ENCODE data around the gene CDK5RAP2. TPM values are rescaled to one million over a fixed set of nuclear protein-coding genes. Genes with fewer than 3 reads are reported as not detected.

Gene CDK5RAP2
- total RNA-seq, 1 donor from 2014 or later, result 33.6 TPM

- Histone ChIP-seq H3K27me3 (no peaks in the 10 kb centered on the region), H3K4me3 (no peak overlapping the region), H3K9me3 (no peaks in the 10 kb centered on the region), H3K36me3 (peaks cover 7 to 36% of the 10 kb centered on the region in 2 donors), H3K27ac (no peak overlapping the region), H3K4me1 (peaks cover 4 to 6% of the 10 kb centered on the region in 2 donors)
- TF ChIP-seq CTCF (IDR thresholded peaks at IDR 0.05), result no peak
- no peak for DNase-seq (ENCODE audit: low spot score in 2 of 2)
- intact Hi-C loops (cut with DNase I), result no loop called here
These were observed 140.0 kb downstream of the CDK5RAP2 start for GRCh38 chr9:120439926-120440325.

- intact Hi-C loops (cut with DNase I), result no loop called here
- H3K9me3 ChIP-seq, result no peaks in the 10 kb centered on the region
- peaks cover 4 to 6% of the 10 kb centered on the region in 2 donors for H3K4me1 ChIP-seq
- H3K4me3 ChIP-seq, result no peak overlapping the region
- TF ChIP-seq CTCF (IDR thresholded peaks at IDR 0.05), result peak in 1 of 3 experiments; percentile 30
- peaks cover 7 to 36% of the 10 kb centered on the region in 2 donors for H3K36me3 ChIP-seq
- no peak for DNase-seq (ENCODE audit: low spot score in 2 of 2)
- H3K27ac ChIP-seq, result no peak overlapping the region
- H3K27me3 ChIP-seq, result no peaks in the 10 kb centered on the region
These were observed 141.0 kb downstream of the CDK5RAP2 start for GRCh38 chr9:120438836-120439546.

DNA sequence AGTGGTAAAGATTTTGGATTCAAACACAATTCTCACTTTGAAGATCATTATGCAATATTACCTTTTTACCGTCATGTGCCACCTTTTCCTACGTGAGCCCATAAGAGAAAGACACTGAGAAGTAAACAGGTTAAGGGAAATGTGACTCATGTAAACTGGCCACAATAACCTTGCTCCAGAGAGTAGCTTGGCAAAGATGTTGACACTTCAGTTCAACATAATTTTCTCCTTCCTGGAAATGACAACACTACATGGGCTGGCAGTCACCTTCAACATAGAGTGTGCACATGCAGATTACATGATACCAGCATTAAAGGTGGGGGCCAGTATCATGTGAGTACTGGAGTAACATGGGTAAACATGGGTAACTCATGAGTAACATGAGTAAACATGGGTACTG, 141.9 kb downstream of the CDK5RAP2 start:
- Histone ChIP-seq H3K4me1 (peaks cover 4 to 6% of the 10 kb centered on the region in 2 donors), H3K27ac (no peak overlapping the region), H3K4me3 (no peak overlapping the region), H3K27me3 (no peaks in the 10 kb centered on the region), H3K36me3 (peaks cover 7 to 36% of the 10 kb centered on the region in 2 donors), H3K9me3 (no peaks in the 10 kb centered on the region)
- DNase-seq (ENCODE audit: low spot score in 2 of 2), result no peak
- intact Hi-C loops (cut with DNase I), result no loop called here
- TF ChIP-seq CTCF (IDR thresholded peaks at IDR 0.05), result no peak

DNA sequence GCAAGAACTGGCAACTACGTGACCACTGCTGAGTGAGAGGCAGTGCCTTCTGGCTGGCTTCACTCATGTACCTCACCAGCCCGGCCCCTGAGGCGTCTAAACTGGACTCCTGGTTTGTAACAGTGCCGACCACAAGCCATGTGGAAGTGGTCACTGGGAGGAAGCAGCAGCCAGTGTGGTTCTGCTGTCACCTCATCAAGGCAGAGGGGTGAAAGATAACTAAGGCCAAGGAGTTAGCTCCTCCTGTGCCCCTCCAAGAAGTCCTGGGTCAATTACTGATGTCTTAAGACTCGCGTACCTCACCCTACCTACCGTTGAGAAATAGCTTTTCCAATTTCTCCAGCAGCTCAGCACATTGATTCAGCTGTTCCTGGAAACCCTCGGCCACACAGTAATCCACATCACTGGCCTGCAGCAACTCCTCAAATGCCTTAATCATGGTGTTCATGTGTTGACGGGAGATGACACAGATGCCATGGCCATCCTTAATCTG, 142.9 kb downstream of the CDK5RAP2 start:
- no peak overlapping the region for H3K4me3 ChIP-seq
- H3K36me3 ChIP-seq, result peaks cover 7 to 29% of the 10 kb centered on the region in 2 donors
- peaks cover 4 to 6% of the 10 kb centered on the region in 2 donors for H3K4me1 ChIP-seq
- H3K9me3 ChIP-seq, result no peaks in the 10 kb centered on the region
- peak in 1 of 2 donors; percentile 67 for DNase-seq (ENCODE audit: low spot score in 2 of 2)
- H3K27me3 ChIP-seq, result no peaks in the 10 kb centered on the region
- intact Hi-C loops (cut with DNase I), result no loop called here
- no peak for TF ChIP-seq CTCF (IDR thresholded peaks at IDR 0.05)
- peak overlapping the region in 1 of 2 donors; percentile 54 for H3K27ac ChIP-seq

- intact Hi-C loops (cut with DNase I), result no loop called here
- no peak for TF ChIP-seq CTCF (IDR thresholded peaks at IDR 0.05)
- no peak for DNase-seq (ENCODE audit: low spot score in 2 of 2)
- Histone ChIP-seq H3K4me1 (peaks cover 1 to 3% of the 10 kb centered on the region in 2 donors), H3K27ac (no peak overlapping the region), H3K36me3 (peaks cover 7 to 25% of the 10 kb centered on the region in 2 donors), H3K4me3 (no peak overlapping the region), H3K9me3 (no peaks in the 10 kb centered on the region), H3K27me3 (no peaks in the 10 kb centered on the region)
These were observed 143.5 kb downstream of the CDK5RAP2 start for GRCh38 chr9:120436446-120436845.

Measured in ascending aorta (tissue), 2 donors.